Activated naive CD8-positive, alpha-beta T cell (primary cell): ENCODE measurements around the gene AUP1.
A peak's percentile ranks its signal among the peaks of the same experiment; 100 is the strongest.

Experiments
- H3K27ac Mint-ChIP-seq: one replicate; pipeline ENCODE4 v1.8.0; 2021; ENCODE audit warnings: mixed read lengths
- H3K27me3 Mint-ChIP-seq: one replicate; pipeline ENCODE4 v1.8.0; 2021; ENCODE audit warnings: mixed read lengths
- H3K36me3 Mint-ChIP-seq: one replicate; pipeline ENCODE4 v1.8.0; 2021; ENCODE audit warnings: mixed read lengths
- H3K4me1 Mint-ChIP-seq: one replicate; pipeline ENCODE4 v1.8.0; 2021; ENCODE audit warnings: low read depth, mixed read lengths
- H3K4me3 Mint-ChIP-seq: one replicate; pipeline ENCODE4 v1.8.0; 2021; ENCODE audit warnings: mild to moderate bottlenecking, mixed read lengths
- H3K9me3 Mint-ChIP-seq: one replicate; pipeline ENCODE4 v1.8.0; 2021; ENCODE audit warnings: low read depth, mixed read lengths

AUP1 gene

GRCh38 chr2:74502147-74502719 lies 27.3 kb downstream of the AUP1 start:
- H3K4me3 Mint-ChIP-seq = peak overlapping the region; percentile 71
- H3K4me1 Mint-ChIP-seq = peaks cover 52% of the 10 kb centered on the region
- peaks cover 26% of the 10 kb centered on the region for H3K27me3 Mint-ChIP-seq
- no peaks in the 10 kb centered on the region for H3K9me3 Mint-ChIP-seq
- peaks cover 18% of the 10 kb centered on the region for H3K36me3 Mint-ChIP-seq
- H3K27ac Mint-ChIP-seq = no peak overlapping the region

GRCh38 chr2:74501335-74502071 lies 28.0 kb downstream of the AUP1 start:
- peak overlapping the region; percentile 71 for H3K4me3 Mint-ChIP-seq
- H3K27ac Mint-ChIP-seq = no peak overlapping the region
- peaks cover 46% of the 10 kb centered on the region for H3K4me1 Mint-ChIP-seq
- H3K27me3 Mint-ChIP-seq = peaks cover 23% of the 10 kb centered on the region
- peaks cover 15% of the 10 kb centered on the region for H3K36me3 Mint-ChIP-seq
- no peaks in the 10 kb centered on the region for H3K9me3 Mint-ChIP-seq

- no peaks in the 10 kb centered on the region for H3K9me3 Mint-ChIP-seq
- H3K27me3 Mint-ChIP-seq = peaks cover 22% of the 10 kb centered on the region
- peaks cover 13% of the 10 kb centered on the region for H3K36me3 Mint-ChIP-seq
- no peak overlapping the region for H3K27ac Mint-ChIP-seq
- peaks cover 42% of the 10 kb centered on the region for H3K4me1 Mint-ChIP-seq
- no peak overlapping the region for H3K4me3 Mint-ChIP-seq
Measured at GRCh38 chr2:74500578-74500946, 28.9 kb downstream of the AUP1 start.

- H3K4me1 Mint-ChIP-seq = peaks cover 40% of the 10 kb centered on the region
Measured at GRCh38 chr2:74499940-74500577, 29.4 kb downstream of the AUP1 start.

GRCh38 chr2:74499267-74499939 lies 30.1 kb downstream of the AUP1 start, which contains the start of gene LBX2:
Gene LBX2 (minus strand): TSS chr2:74499603. CDS start chr2:74499537, 66 bp downstream.
- H3K4me3 Mint-ChIP-seq = peak within 1 kb of the TSS; percentile 91
- peak within 1 kb of the TSS; percentile 66 for H3K27ac Mint-ChIP-seq
- H3K4me1 Mint-ChIP-seq = peaks cover 35% of the 10 kb centered on the region
- H3K9me3 Mint-ChIP-seq = no peaks in the 10 kb centered on the region
- H3K27me3 Mint-ChIP-seq = peaks cover 13% of the 10 kb centered on the region
- peaks cover 4% of the 10 kb centered on the region for H3K36me3 Mint-ChIP-seq

More at GRCh38 chr2:74499940-74500577, 29.4 kb downstream of the AUP1 start:
- peak overlapping the region; percentile 15 for H3K4me3 Mint-ChIP-seq
- H3K9me3 Mint-ChIP-seq = no peaks in the 10 kb centered on the region
- peaks cover 11% of the 10 kb centered on the region for H3K36me3 Mint-ChIP-seq
- no peak overlapping the region for H3K27ac Mint-ChIP-seq
- H3K27me3 Mint-ChIP-seq = peaks cover 18% of the 10 kb centered on the region

- Mint-ChIP-seq H3K27ac (peak overlapping the region; percentile 66), H3K9me3 (no peaks in the 10 kb centered on the region), H3K4me3 (peak overlapping the region; percentile 91), H3K36me3 (peaks cover 8% of the 10 kb centered on the region), H3K27me3 (peaks cover 11% of the 10 kb centered on the region), H3K4me1 (peaks cover 30% of the 10 kb centered on the region)
Measured at GRCh38 chr2:74498500-74499266, 30.8 kb downstream of the AUP1 start.

GRCh38 chr2:74497777-74498499 lies 31.6 kb downstream of the AUP1 start:
- Mint-ChIP-seq H3K36me3 (peaks cover 9% of the 10 kb centered on the region), H3K27ac (peak overlapping the region; percentile 66), H3K9me3 (no peaks in the 10 kb centered on the region), H3K27me3 (peaks cover 11% of the 10 kb centered on the region), H3K4me3 (peak overlapping the region; percentile 91), H3K4me1 (peaks cover 26% of the 10 kb centered on the region)

GRCh38 chr2:74496997-74497776 lies 32.3 kb downstream of the AUP1 start:
- peaks cover 9% of the 10 kb centered on the region for H3K36me3 Mint-ChIP-seq
- H3K4me1 Mint-ChIP-seq = peaks cover 20% of the 10 kb centered on the region
- no peaks in the 10 kb centered on the region for H3K9me3 Mint-ChIP-seq
- H3K4me3 Mint-ChIP-seq = peak overlapping the region; percentile 91
- H3K27me3 Mint-ChIP-seq = peaks cover 11% of the 10 kb centered on the region
- H3K27ac Mint-ChIP-seq = no peak overlapping the region

GRCh38 chr2:74495440-74495839 lies 34.1 kb downstream of the AUP1 start:
- peaks cover 10% of the 10 kb centered on the region for H3K36me3 Mint-ChIP-seq
- H3K4me3 Mint-ChIP-seq = no peak overlapping the region
- H3K9me3 Mint-ChIP-seq = no peaks in the 10 kb centered on the region
- peaks cover 4% of the 10 kb centered on the region for H3K27me3 Mint-ChIP-seq
- peaks cover 14% of the 10 kb centered on the region for H3K4me1 Mint-ChIP-seq
- no peak overlapping the region for H3K27ac Mint-ChIP-seq

GRCh38 chr2:74493546-74493945 lies 36.0 kb downstream of the AUP1 start:
- peaks cover 7% of the 10 kb centered on the region for H3K4me1 Mint-ChIP-seq
- no peak overlapping the region for H3K4me3 Mint-ChIP-seq
- peaks cover 15% of the 10 kb centered on the region for H3K36me3 Mint-ChIP-seq
- H3K27ac Mint-ChIP-seq = no peak overlapping the region
- no peaks in the 10 kb centered on the region for H3K27me3 Mint-ChIP-seq
- H3K9me3 Mint-ChIP-seq = no peaks in the 10 kb centered on the region

- Mint-ChIP-seq H3K36me3 (peaks cover 15% of the 10 kb centered on the region), H3K4me1 (peaks cover under 1% of the 10 kb centered on the region), H3K27me3 (no peaks in the 10 kb centered on the region), H3K4me3 (no peak overlapping the region), H3K27ac (no peak overlapping the region), H3K9me3 (no peaks in the 10 kb centered on the region)
Measured at GRCh38 chr2:74491648-74492544, 37.6 kb downstream of the AUP1 start.

GRCh38 chr2:74489906-74490305 lies 39.6 kb downstream of the AUP1 start:
- Mint-ChIP-seq H3K36me3 (peaks cover 15% of the 10 kb centered on the region), H3K4me1 (peaks cover 6% of the 10 kb centered on the region), H3K4me3 (no peak overlapping the region), H3K27ac (no peak overlapping the region), H3K9me3 (no peaks in the 10 kb centered on the region), H3K27me3 (no peaks in the 10 kb centered on the region)
